ENCODE measurements around the gene CD47. TPM values are rescaled to one million over a fixed set of nuclear protein-coding genes. Genes with fewer than 3 reads are reported as not detected.
A peak's percentile ranks its signal among the peaks of the same experiment; 100 is the strongest.

Gene CD47
- total and polyA plus RNA-seq, 8 donors, result 15.9 to 154 (median 79.9) TPM

DNA sequence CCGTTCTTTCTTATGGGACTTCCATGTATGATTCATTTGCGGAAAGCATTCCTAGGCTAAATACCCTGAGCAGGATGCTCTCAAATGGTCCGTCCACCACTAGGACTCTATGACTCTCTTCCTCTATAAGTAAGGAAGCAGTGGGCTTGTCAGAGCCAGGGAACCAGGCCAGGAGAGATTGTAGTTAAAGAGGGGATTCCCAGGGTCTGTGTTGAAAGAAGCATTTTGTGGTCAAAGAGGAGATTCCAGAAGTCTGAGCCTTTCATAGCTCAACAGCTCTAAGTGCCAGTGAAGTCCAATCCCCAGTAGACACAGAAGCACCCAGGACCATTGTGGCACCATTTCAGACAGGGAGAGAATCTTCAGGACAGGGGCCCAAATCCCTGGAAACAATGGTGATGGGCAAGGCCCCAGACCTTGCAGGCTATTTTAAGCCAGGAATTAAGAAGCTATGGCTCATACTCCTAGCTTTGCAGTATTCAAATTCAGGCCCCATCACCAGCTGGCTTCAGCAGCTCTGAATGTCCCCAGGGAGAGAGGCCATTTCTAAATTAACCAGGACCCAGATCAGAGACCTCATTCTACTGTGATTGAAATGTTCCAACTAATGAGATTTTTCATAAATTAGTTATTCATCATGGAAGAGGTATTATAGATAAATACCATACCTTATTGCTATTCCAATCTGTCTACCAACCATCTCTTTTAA, 81.7 kb downstream of the CD47 start:
- no peak for TF ChIP-seq EP300 (IDR thresholded peaks at IDR 0.05)
- TF ChIP-seq, protein P1, sequence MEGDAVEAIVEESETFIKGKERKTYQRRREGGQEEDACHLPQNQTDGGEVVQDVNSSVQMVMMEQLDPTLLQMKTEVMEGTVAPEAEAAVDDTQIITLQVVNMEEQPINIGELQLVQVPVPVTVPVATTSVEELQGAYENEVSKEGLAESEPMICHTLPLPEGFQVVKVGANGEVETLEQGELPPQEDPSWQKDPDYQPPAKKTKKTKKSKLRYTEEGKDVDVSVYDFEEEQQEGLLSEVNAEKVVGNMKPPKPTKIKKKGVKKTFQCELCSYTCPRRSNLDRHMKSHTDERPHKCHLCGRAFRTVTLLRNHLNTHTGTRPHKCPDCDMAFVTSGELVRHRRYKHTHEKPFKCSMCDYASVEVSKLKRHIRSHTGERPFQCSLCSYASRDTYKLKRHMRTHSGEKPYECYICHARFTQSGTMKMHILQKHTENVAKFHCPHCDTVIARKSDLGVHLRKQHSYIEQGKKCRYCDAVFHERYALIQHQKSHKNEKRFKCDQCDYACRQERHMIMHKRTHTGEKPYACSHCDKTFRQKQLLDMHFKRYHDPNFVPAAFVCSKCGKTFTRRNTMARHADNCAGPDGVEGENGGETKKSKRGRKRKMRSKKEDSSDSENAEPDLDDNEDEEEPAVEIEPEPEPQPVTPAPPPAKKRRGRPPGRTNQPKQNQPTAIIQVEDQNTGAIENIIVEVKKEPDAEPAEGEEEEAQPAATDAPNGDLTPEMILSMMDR (IDR thresholded peaks at IDR 0.05), result no peak
- no peak for TF ChIP-seq POLR2A (IDR thresholded peaks at IDR 0.05)
- no peak for TF ChIP-seq POLR2AphosphoS5 (IDR thresholded peaks at IDR 0.05)
- 79 to 91% (median 86%) methylated on average over 3 of the region's 3 CpGs for WGBS, 5 donors
- intact Hi-C loops (cut with DNase I; ENCODE audit: low total_unique reads), result no loop called here
- no peaks in the 10 kb centered on the region for H3K36me3 ChIP-seq
- no peaks in the 10 kb centered on the region for H3K27me3 ChIP-seq
- H3K4me3 ChIP-seq, result no peak overlapping the region
- peaks cover 10 to 32% (median 21%) of the 10 kb centered on the region in 4 donors for H3K4me1 ChIP-seq
- no peaks in the 10 kb centered on the region for H3K9me3 ChIP-seq
- H3K27ac ChIP-seq, result no peak overlapping the region
- DNase-seq, result peak in 1 of 2 donors; percentile 50

DNA sequence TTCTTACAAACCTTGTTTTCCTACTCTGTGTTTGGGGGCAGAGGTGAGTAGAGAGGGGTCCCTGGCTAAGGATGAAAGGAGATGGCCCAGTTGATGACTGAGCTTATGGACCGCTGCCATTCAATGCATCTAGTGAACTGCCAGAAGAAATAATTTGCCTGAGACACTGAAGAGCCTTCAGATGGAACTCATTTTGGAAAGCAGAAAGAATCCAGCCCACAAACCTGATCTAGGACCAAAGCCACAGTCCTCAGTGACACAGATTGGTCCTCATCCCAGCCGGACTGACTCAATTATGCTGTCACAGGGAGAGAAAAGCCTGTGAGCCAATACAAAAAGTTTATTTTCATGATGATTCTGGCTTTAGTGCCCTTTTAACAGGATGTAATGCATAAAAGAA, 82.7 kb downstream of the CD47 start:
- no peak overlapping the region for H3K27ac ChIP-seq
- TF ChIP-seq POLR2A (IDR thresholded peaks at IDR 0.05) (no peak), POLR2AphosphoS5 (IDR thresholded peaks at IDR 0.05) (no peak), EP300 (IDR thresholded peaks at IDR 0.05) (no peak)
- TF ChIP-seq, protein P1 (IDR thresholded peaks at IDR 0.05), result no peak
- WGBS, 5 donors, result 87 to 96% (median 95%) methylated on average over 2 of the region's 2 CpGs
- H3K4me3 ChIP-seq, result no peak overlapping the region
- no peaks in the 10 kb centered on the region for H3K9me3 ChIP-seq
- H3K27me3 ChIP-seq, result no peaks in the 10 kb centered on the region
- intact Hi-C loops (cut with DNase I; ENCODE audit: low total_unique reads), result no loop called here
- H3K4me1 ChIP-seq, result peaks cover 10 to 28% (median 19%) of the 10 kb centered on the region in 4 donors
- H3K36me3 ChIP-seq, result no peaks in the 10 kb centered on the region
- no peak for DNase-seq

DNA sequence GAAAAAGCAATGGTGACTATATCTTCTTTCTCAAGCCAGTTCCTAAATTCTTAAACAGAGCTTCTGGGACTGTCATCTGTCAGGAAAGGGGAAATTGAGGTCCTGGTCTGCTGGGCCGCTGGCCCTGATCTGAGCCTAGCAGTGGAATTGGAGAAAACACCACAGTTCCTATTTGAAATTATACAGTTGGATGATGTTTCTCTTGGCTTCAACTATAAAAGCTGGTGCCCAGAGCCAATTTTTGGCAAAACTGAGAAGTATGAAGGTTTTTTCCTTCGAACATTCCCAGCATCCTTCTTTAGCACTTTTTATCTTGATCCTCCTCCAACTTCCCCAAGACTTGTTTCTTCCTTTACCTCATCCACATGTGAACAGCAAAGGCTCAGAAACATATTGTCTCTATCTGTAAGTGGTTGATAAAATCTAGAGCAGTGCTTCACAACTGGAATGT, 83.9 kb downstream of the CD47 start:
- Histone ChIP-seq H3K36me3 (no peaks in the 10 kb centered on the region), H3K9me3 (no peaks in the 10 kb centered on the region), H3K27ac (no peak overlapping the region), H3K4me1 (peaks cover 10 to 28% (median 19%) of the 10 kb centered on the region in 4 donors), H3K27me3 (no peaks in the 10 kb centered on the region), H3K4me3 (no peak overlapping the region)
- TF ChIP-seq POLR2AphosphoS5 (IDR thresholded peaks at IDR 0.05) (no peak), EP300 (IDR thresholded peaks at IDR 0.05) (no peak), POLR2A (IDR thresholded peaks at IDR 0.05) (no peak)
- TF ChIP-seq, protein P1 (IDR thresholded peaks at IDR 0.05), result no peak
- WGBS, 5 donors, result 38 to 73% (median 65%) methylated on average over 2 of the region's 2 CpGs
- peak in 1 of 2 donors; percentile 25 for DNase-seq
- intact Hi-C loops (cut with DNase I; ENCODE audit: low total_unique reads), result no loop called here

DNA sequence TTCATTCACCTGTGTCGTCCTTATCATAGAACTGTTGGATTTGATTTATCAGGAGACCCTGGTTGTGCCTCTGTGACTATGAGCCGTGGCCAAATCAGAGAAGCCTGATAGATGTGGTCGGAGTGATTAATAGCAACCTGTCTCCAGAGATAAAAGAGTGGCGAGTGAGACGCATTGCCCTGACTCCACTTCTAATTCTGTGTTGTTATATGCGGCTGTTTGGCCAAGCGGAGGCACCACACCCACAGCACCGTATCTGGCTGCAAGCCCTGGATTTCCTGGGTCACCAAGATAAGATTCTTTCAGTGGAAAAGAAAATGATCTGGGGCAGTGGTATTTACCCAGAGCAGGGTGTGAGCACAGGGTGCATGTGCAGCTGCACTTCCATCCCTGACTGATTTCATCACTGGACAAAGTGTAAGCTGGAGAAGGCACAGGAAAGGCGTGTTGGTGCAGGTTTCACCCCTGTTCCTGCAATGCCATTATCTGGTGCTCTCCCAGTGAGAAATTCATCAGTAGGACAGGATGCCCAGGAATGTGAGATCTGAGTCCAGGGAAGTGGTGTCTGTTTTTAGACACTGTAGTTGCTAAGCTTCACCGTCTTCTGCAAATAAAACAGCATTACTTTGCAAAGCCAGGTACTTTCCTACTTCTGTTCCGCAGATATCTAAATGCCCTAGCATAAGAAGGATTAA, 84.6 kb downstream of the CD47 start:
- TF ChIP-seq, protein P1 (IDR thresholded peaks at IDR 0.05), result no peak
- no peak for TF ChIP-seq POLR2A (IDR thresholded peaks at IDR 0.05)
- TF ChIP-seq POLR2AphosphoS5 (IDR thresholded peaks at IDR 0.05), result peak in 2 of 3 donors; percentile 76 to 80
- H3K4me1 ChIP-seq, result peaks cover 10 to 28% (median 19%) of the 10 kb centered on the region in 4 donors
- H3K36me3 ChIP-seq, result no peaks in the 10 kb centered on the region
- no peaks in the 10 kb centered on the region for H3K9me3 ChIP-seq
- H3K27me3 ChIP-seq, result no peaks in the 10 kb centered on the region
- peak; percentile 85 to 87 for DNase-seq
- WGBS, 5 donors, result 18 to 31% (median 23%) methylated on average over 11 of the region's 11 CpGs
- no peak overlapping the region for H3K4me3 ChIP-seq
- H3K27ac ChIP-seq, result peak overlapping the region in 2 of 5 donors; percentile 11 to 50
- intact Hi-C loops (cut with DNase I; ENCODE audit: low total_unique reads), result no loop called here

Data from stomach (tissue), 9 donors.